Aorta (tissue), 5 donors: ENCODE data around the gene CAB39L. TPM values are rescaled to one million over a fixed set of nuclear protein-coding genes. Genes with fewer than 3 reads are reported as not detected.
"Not testable (repeated sequence)": the region's sequence is repeated elsewhere in the genome, so short reads cannot be mapped to it uniquely, and the experiment has no call there.

Source experiments
- ATAC-seq: fragments of 200-7000 bp; cut with Tn5 transposase; one replicate; pipeline ENCODE4 v1.9.1; 2022; ENCODE audit warnings: moderate library complexity; ENCODE audit not compliant: low FRiP score
- DNase-seq, 2 donors: peaks; one replicate each; pipeline ENCODE4 v3.0.0-alpha.2; 2020
- H3K27ac ChIP-seq, 2 donors: one replicate each; pipeline ENCODE4 v1.5.1; 2013; ENCODE audit warnings: low read length in 2 of 2, mild to moderate bottlenecking in 2 of 2, moderate library complexity in 2 of 2, control low read depth in 1 of 2, inconsistent platforms in 1 of 2, low read depth in 1 of 2
- H3K27me3 ChIP-seq, 2 donors: one replicate each; pipeline ENCODE4 v1.6.1; 2013; ENCODE audit warnings: control low read depth in 1 of 2, low read length in 1 of 2, mild to moderate bottlenecking in 1 of 2, moderate library complexity in 1 of 2; ENCODE audit not compliant: insufficient read depth in 2 of 2, control insufficient read depth in 1 of 2
- H3K36me3 ChIP-seq, 2 donors: one replicate each; pipeline ENCODE4 v1.6.1; 2013; ENCODE audit warnings: control low read depth in 1 of 2, low read length in 1 of 2, mild to moderate bottlenecking in 1 of 2; ENCODE audit not compliant: insufficient read depth in 2 of 2, control insufficient read depth in 1 of 2
- H3K4me1 ChIP-seq, 2 donors: one replicate each; pipeline ENCODE4 v1.6.1; 2013; ENCODE audit warnings: low read length in 2 of 2, control low read depth in 1 of 2, mild to moderate bottlenecking in 1 of 2, moderate library complexity in 1 of 2; ENCODE audit not compliant: insufficient read depth in 2 of 2, control insufficient read depth in 1 of 2
- H3K4me3 ChIP-seq, 2 donors: one replicate each; pipeline ENCODE4 v1.5.1; 2013; ENCODE audit warnings: low read length in 2 of 2, control low read depth in 1 of 2, mild to moderate bottlenecking in 1 of 2
- H3K9me3 ChIP-seq: one replicate; pipeline ENCODE4 v1.6.1; 2013; ENCODE audit warnings: mild to moderate bottlenecking, low read length; ENCODE audit not compliant: control insufficient read depth
- WGBS, 2 donors: extraction: QIAGEN DNeasy Blood & Tissue Kit; methylation state at CpG; one replicate each; pipeline ENCODE4 v1.1.7; 2013; 5-methylcytosine and 5-hydroxymethylcytosine counted together
- intact Hi-C, 2 donors: fragments of 100-400 bp; cut with DNase I; formaldehyde crosslinking; loops; one replicate each; pipeline versions ENCODE4 v1.14.2 to v1.15.0; 2022
- polyA plus RNA-seq, 2 donors: library from polyadenylated mRNA; stranded (reverse); fragments of 200-250 nt; gene quantifications; one replicate each; pipeline ENCODE4 v1.2.3, GENCODE V29; 2013
- total RNA-seq, 2 donors: library from RNA; stranded (reverse); fragmentation: NEBNext Ultra II Directional; extraction: Animal tissue kit (Norgen Biotek cat#: 25700); gene quantifications; one replicate each; pipeline ENCODE4 v1.2.1, GENCODE V29; 2021
- donor health status: healthy with polysubstance abuse.
- donor health status: Bipolar disorder and iron deficiency.
- donor health status: DM: no; HTN: no; CAD: no.
- donor health status: DM: no; HTN: no; CAD: no.
- donor health status: DM: yes; HTN: yes; CAD: no.

The CAB39L gene
- total and polyA plus RNA-seq, 4 donors = 19.3 to 33.5 (median 26.4) TPM

GRCh38 chr13:49342454-49342853, 101.4 kb downstream of the CAB39L start:
- intact Hi-C loops = no loop called here
- no peak overlapping the region for H3K4me3 ChIP-seq
- H3K9me3 ChIP-seq = no peaks in the 10 kb centered on the region
- 79% methylated on average over 2 of the region's 2 CpGs for WGBS, 2 donors
- no peak for DNase-seq
- ATAC-seq = no peak
- peaks cover 0 to 2% of the 10 kb centered on the region in 2 donors for H3K36me3 ChIP-seq
- no peak overlapping the region for H3K27ac ChIP-seq
- H3K4me1 ChIP-seq = no peaks in the 10 kb centered on the region
- H3K27me3 ChIP-seq = no peaks in the 10 kb centered on the region

- intact Hi-C loops = no loop called here
- Histone ChIP-seq H3K4me3 (no peak overlapping the region), H3K4me1 (no peaks in the 10 kb centered on the region), H3K36me3 (peaks cover 0 to 2% of the 10 kb centered on the region in 2 donors), H3K27ac (no peak overlapping the region), H3K27me3 (no peaks in the 10 kb centered on the region), H3K9me3 (no peaks in the 10 kb centered on the region)
- no peak for ATAC-seq
- no peak for DNase-seq
Observed at GRCh38 chr13:49341941-49342340, 101.9 kb downstream of the CAB39L start.

GRCh38 chr13:49341517-49341916, 102.3 kb downstream of the CAB39L start:
- ATAC-seq (no peak), DNase-seq (no peak)
- peaks cover 0 to 2% of the 10 kb centered on the region in 2 donors for H3K36me3 ChIP-seq
- H3K4me3 ChIP-seq = no peak overlapping the region
- no peaks in the 10 kb centered on the region for H3K9me3 ChIP-seq
- no peaks in the 10 kb centered on the region for H3K4me1 ChIP-seq
- intact Hi-C loops = no loop called here
- no peaks in the 10 kb centered on the region for H3K27me3 ChIP-seq
- no peak overlapping the region for H3K27ac ChIP-seq
- WGBS, 2 donors = 88 to 95% methylated on average over 3 of the region's 3 CpGs

GRCh38 chr13:49340161-49340560, 103.7 kb downstream of the CAB39L start:
- no peaks in the 10 kb centered on the region for H3K9me3 ChIP-seq

GRCh38 chr13:49336655-49337054, 107.2 kb downstream of the CAB39L start:
- intact Hi-C loops = no loop called here

More at GRCh38 chr13:49340161-49340560, 103.7 kb downstream of the CAB39L start:
- Histone ChIP-seq H3K36me3 (peaks cover 0 to 2% of the 10 kb centered on the region in 2 donors), H3K4me1 (no peaks in the 10 kb centered on the region), H3K4me3 (no peak overlapping the region), H3K27me3 (no peaks in the 10 kb centered on the region), H3K27ac (no peak overlapping the region)
- ATAC-seq (no peak), DNase-seq (no peak)
- 94 to 95% methylated on average over 10 of the region's 10 CpGs for WGBS, 2 donors
- intact Hi-C loops = no loop called here

GRCh38 chr13:49330546-49330864, 113.4 kb downstream of the CAB39L start:
- WGBS, 2 donors = 96 to 100% methylated on average over 1 of the region's 1 CpG
- Histone ChIP-seq H3K4me1 (no peaks in the 10 kb centered on the region), H3K4me3 (no peak overlapping the region), H3K36me3 (no peaks in the 10 kb centered on the region), H3K9me3 (no peaks in the 10 kb centered on the region), H3K27me3 (no peaks in the 10 kb centered on the region), H3K27ac (peak overlapping the region in 1 of 2 donors; percentile 40)
- no peak for DNase-seq
- ATAC-seq = no peak
- intact Hi-C loops = no loop called here

More at GRCh38 chr13:49336655-49337054, 107.2 kb downstream of the CAB39L start:
- H3K36me3 ChIP-seq = peaks cover 0 to 2% of the 10 kb centered on the region in 2 donors
- no peak for ATAC-seq
- no peaks in the 10 kb centered on the region for H3K9me3 ChIP-seq
- H3K4me1 ChIP-seq = no peaks in the 10 kb centered on the region
- H3K4me3 ChIP-seq = no peak overlapping the region
- no peaks in the 10 kb centered on the region for H3K27me3 ChIP-seq
- no peak overlapping the region for H3K27ac ChIP-seq
- WGBS, 2 donors = 95% methylated on average over 4 of the region's 4 CpGs
- DNase-seq = no peak

GRCh38 chr13:49329831-49330545, 113.9 kb downstream of the CAB39L start:
- Histone ChIP-seq H3K27me3 (no peaks in the 10 kb centered on the region), H3K27ac (peak overlapping the region in 1 of 2 donors; percentile 40), H3K9me3 (no peaks in the 10 kb centered on the region), H3K4me1 (no peaks in the 10 kb centered on the region), H3K4me3 (no peak overlapping the region), H3K36me3 (no peaks in the 10 kb centered on the region)
- WGBS, 2 donors = 33% methylated on average over 8 of the region's 8 CpGs
- no peak for DNase-seq
- no peak for ATAC-seq
- intact Hi-C loops = loop anchor here in 1 of 2 donors (2.0 kb wide), 1 partner anchor 61 kb away; no protein-coding TSS in a partner anchor

GRCh38 chr13:49327145-49327544, 116.7 kb downstream of the CAB39L start:
- H3K4me1 ChIP-seq, H3K27me3 ChIP-seq, H3K36me3 ChIP-seq, H3K4me3 ChIP-seq, intact Hi-C loops, DNase-seq, ATAC-seq, H3K9me3 ChIP-seq: not testable (repeated sequence)
- WGBS, 2 donors = 97 to 99% methylated on average over 3 of the region's 3 CpGs
- peak overlapping the region in 1 of 2 donors; percentile 75 for H3K27ac ChIP-seq

GRCh38 chr13:49326222-49326917, 117.5 kb downstream of the CAB39L start:
- WGBS, 2 donors = 43 to 59% methylated on average over 7 of the region's 7 CpGs
- Histone ChIP-seq H3K36me3 (no peaks in the 10 kb centered on the region), H3K4me1 (no peaks in the 10 kb centered on the region), H3K4me3 (no peak overlapping the region), H3K27ac (peak overlapping the region; percentile 67 to 98), H3K9me3 (no peaks in the 10 kb centered on the region), H3K27me3 (no peaks in the 10 kb centered on the region)
- ATAC-seq (no peak), DNase-seq (no peak)
- intact Hi-C loops = no loop called here
